Measurements from ENCODE around the gene INSL3.

Gene INSL3

GRCh38 chr19:17847538-17848366 is 26.4 kb upstream of the INSL3 start, which contains the start of gene JAK3:
Gene JAK3, minus strand, starts transcription at chr19:17847982. Its CDS starts 3,565 bp downstream, at chr19:17844417.
- in situ Hi-C loops (cut with MboI; ENCODE audit: low sequenced_read_pairs), result no loop called here

- in situ Hi-C loops (cut with MboI; ENCODE audit: low sequenced_read_pairs), result no loop called here
Measured at GRCh38 chr19:17846146-17846545, 24.8 kb upstream of the INSL3 start.

GRCh38 chr19:17843908-17844490 is 22.7 kb upstream of the INSL3 start:
- in situ Hi-C loops (cut with MboI; ENCODE audit: low sequenced_read_pairs), result no loop called here

GRCh38 chr19:17843292-17843827 is 22.0 kb upstream of the INSL3 start:
- in situ Hi-C loops (cut with MboI; ENCODE audit: low sequenced_read_pairs), result no loop called here

GRCh38 chr19:17842663-17843291 is 21.5 kb upstream of the INSL3 start:
- in situ Hi-C loops (cut with MboI; ENCODE audit: low sequenced_read_pairs), result no loop called here

GRCh38 chr19:17841810-17842662 is 20.7 kb upstream of the INSL3 start:
- in situ Hi-C loops (cut with MboI; ENCODE audit: low sequenced_read_pairs), result no loop called here

GRCh38 chr19:17841371-17841809 is 20.1 kb upstream of the INSL3 start:
- in situ Hi-C loops (cut with MboI; ENCODE audit: low sequenced_read_pairs), result no loop called here

GRCh38 chr19:17840019-17840418 is 18.7 kb upstream of the INSL3 start:
- in situ Hi-C loops (cut with MboI; ENCODE audit: low sequenced_read_pairs), result no loop called here

- in situ Hi-C loops (cut with MboI; ENCODE audit: low sequenced_read_pairs), result no loop called here
Measured at GRCh38 chr19:17837972-17838371, 16.7 kb upstream of the INSL3 start.

- in situ Hi-C loops (cut with MboI; ENCODE audit: low sequenced_read_pairs), result no loop called here
Measured at GRCh38 chr19:17836530-17836929, 15.2 kb upstream of the INSL3 start.

GRCh38 chr19:17835182-17836006 is 14.1 kb upstream of the INSL3 start:
- in situ Hi-C loops (cut with MboI; ENCODE audit: low sequenced_read_pairs), result no loop called here

GRCh38 chr19:17834350-17835181 is 13.2 kb upstream of the INSL3 start:
- in situ Hi-C loops (cut with MboI; ENCODE audit: low sequenced_read_pairs), result no loop called here

- in situ Hi-C loops (cut with MboI; ENCODE audit: low sequenced_read_pairs), result no loop called here
Measured at GRCh38 chr19:17832443-17833208, 11.3 kb upstream of the INSL3 start.

- in situ Hi-C loops (cut with MboI; ENCODE audit: low sequenced_read_pairs), result no loop called here
Measured at GRCh38 chr19:17831419-17831888, 10.1 kb upstream of the INSL3 start.

- in situ Hi-C loops (cut with MboI; ENCODE audit: low sequenced_read_pairs), result no loop called here
Measured at GRCh38 chr19:17830567-17831418, 9.5 kb upstream of the INSL3 start.

- in situ Hi-C loops (cut with MboI; ENCODE audit: low sequenced_read_pairs), result no loop called here
Measured at GRCh38 chr19:17829855-17830566, 8.7 kb upstream of the INSL3 start.
